Ascending aorta (tissue), 2 donors: ENCODE results near the gene TMEM126B. TPM values are rescaled to one million over a fixed set of nuclear protein-coding genes. Genes with fewer than 3 reads are reported as not detected.
A peak's percentile ranks its signal among the peaks of the same experiment; 100 is the strongest.

Experiments used
- DNase-seq, 2 donors: peaks; one replicate each; pipeline ENCODE4 v3.0.0-alpha.2; 2019; ENCODE audit warnings: low spot score in 2 of 2
- H3K27ac ChIP-seq, 2 donors: fragments of 200-600 bp; sonication (generic); one replicate each; pipeline ENCODE4 v1.5.1; 2016 to 2017; ENCODE audit warnings: mild to moderate bottlenecking in 1 of 2
- H3K27me3 ChIP-seq: fragments of 200-600 bp; sonication (generic); one replicate; pipeline ENCODE4 v1.5.1; 2017
- H3K36me3 ChIP-seq, 2 donors: fragments of 200-600 bp; sonication (generic); one replicate each; pipeline ENCODE4 v1.5.1; 2016
- H3K4me1 ChIP-seq, 2 donors: fragments of 200-600 bp; sonication (generic); one replicate each; pipeline ENCODE4 v1.5.1; 2016 to 2017; ENCODE audit warnings: mild to moderate bottlenecking in 1 of 2
- H3K4me3 ChIP-seq, 2 donors: fragments of 200-600 bp; sonication (generic); one replicate each; pipeline ENCODE4 v1.5.1; 2016 to 2017; ENCODE audit warnings: mild to moderate bottlenecking in 1 of 2
- H3K9me3 ChIP-seq, 2 donors: fragments of 200-600 bp; sonication (generic); one replicate each; pipeline ENCODE4 v1.5.1; 2016
- intact Hi-C: fragments of 100-400 bp; cut with DNase I; formaldehyde crosslinking; loops from one replicate; pipeline ENCODE4 v1.15.1; 2023
- total RNA-seq: library from RNA; depleted of rRNA; stranded (reverse); fragments of >200 nt; gene quantifications from one replicate; pipeline ENCODE4 v1.1.0, GENCODE V29; 2016
- TF ChIP-seq, protein P1 (sequence below), 3 experiments: fragments of 200-600 bp in 2 of 3; fragments of 450-650 bp in 1 of 3; sonication (generic) in 2 of 3; IDR thresholded peaks; one replicate each; pipeline ENCODE4 v1.5.1; 2016 to 2019; ENCODE audit warnings: antibody characterized with exemption in 3 of 3, mild to moderate bottlenecking in 1 of 3, moderate library complexity in 1 of 3

TMEM126B gene
- total RNA-seq, 1 donor from 2014 or later = 76.4 TPM

GRCh38 chr11:85680897-85681296 is 52.5 kb downstream of the TMEM126B start:
- no peak for DNase-seq

GRCh38 chr11:85682330-85683305 is 54.2 kb downstream of the TMEM126B start:
- intact Hi-C loops = loop anchor here (10.0 kb wide), 1 partner anchor 562 kb away; the partner anchor contains the start of gene EED
- H3K4me3 ChIP-seq = peak overlapping the region; percentile 58 to 74
- no peaks in the 10 kb centered on the region for H3K36me3 ChIP-seq
- H3K27me3 ChIP-seq = no peaks in the 10 kb centered on the region
- peaks cover 5 to 6% of the 10 kb centered on the region in 2 donors for H3K4me1 ChIP-seq
- H3K27ac ChIP-seq = no peak overlapping the region
- no peaks in the 10 kb centered on the region for H3K9me3 ChIP-seq
- DNase-seq = peak in 1 of 2 donors; percentile 71
- TF ChIP-seq, protein P1, sequence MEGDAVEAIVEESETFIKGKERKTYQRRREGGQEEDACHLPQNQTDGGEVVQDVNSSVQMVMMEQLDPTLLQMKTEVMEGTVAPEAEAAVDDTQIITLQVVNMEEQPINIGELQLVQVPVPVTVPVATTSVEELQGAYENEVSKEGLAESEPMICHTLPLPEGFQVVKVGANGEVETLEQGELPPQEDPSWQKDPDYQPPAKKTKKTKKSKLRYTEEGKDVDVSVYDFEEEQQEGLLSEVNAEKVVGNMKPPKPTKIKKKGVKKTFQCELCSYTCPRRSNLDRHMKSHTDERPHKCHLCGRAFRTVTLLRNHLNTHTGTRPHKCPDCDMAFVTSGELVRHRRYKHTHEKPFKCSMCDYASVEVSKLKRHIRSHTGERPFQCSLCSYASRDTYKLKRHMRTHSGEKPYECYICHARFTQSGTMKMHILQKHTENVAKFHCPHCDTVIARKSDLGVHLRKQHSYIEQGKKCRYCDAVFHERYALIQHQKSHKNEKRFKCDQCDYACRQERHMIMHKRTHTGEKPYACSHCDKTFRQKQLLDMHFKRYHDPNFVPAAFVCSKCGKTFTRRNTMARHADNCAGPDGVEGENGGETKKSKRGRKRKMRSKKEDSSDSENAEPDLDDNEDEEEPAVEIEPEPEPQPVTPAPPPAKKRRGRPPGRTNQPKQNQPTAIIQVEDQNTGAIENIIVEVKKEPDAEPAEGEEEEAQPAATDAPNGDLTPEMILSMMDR (IDR thresholded peaks at IDR 0.05) = no peak

More at GRCh38 chr11:85680897-85681296, 52.5 kb downstream of the TMEM126B start:
- TF ChIP-seq, protein P1 (IDR thresholded peaks at IDR 0.05) = no peak
- Histone ChIP-seq H3K27ac (no peak overlapping the region), H3K9me3 (no peaks in the 10 kb centered on the region), H3K4me3 (no peak overlapping the region), H3K27me3 (no peaks in the 10 kb centered on the region), H3K4me1 (peaks cover 3 to 5% of the 10 kb centered on the region in 2 donors), H3K36me3 (no peaks in the 10 kb centered on the region)
- intact Hi-C loops = loop anchor here (10.0 kb wide), 1 partner anchor 564 kb away; the partner anchor contains the start of gene EED

GRCh38 chr11:85685125-85685819 is 56.9 kb downstream of the TMEM126B start:
- intact Hi-C loops = loop anchor here (1.0 to 10.0 kb wide), 3 partner anchors 56 to 560 kb away; partner anchors contain the start of genes EED and SYTL2
- Histone ChIP-seq H3K27me3 (no peaks in the 10 kb centered on the region), H3K9me3 (no peaks in the 10 kb centered on the region), H3K27ac (peak overlapping the region; percentile 57 to 73), H3K4me1 (peaks cover 5 to 6% of the 10 kb centered on the region in 2 donors), H3K4me3 (peak overlapping the region; percentile 53 to 61), H3K36me3 (no peaks in the 10 kb centered on the region)
- TF ChIP-seq, protein P1 (IDR thresholded peaks at IDR 0.05) = no peak
- DNase-seq = no peak

- no peaks in the 10 kb centered on the region for H3K27me3 ChIP-seq
- TF ChIP-seq, protein P1 (IDR thresholded peaks at IDR 0.05) = no peak
- no peaks in the 10 kb centered on the region for H3K9me3 ChIP-seq
- H3K4me3 ChIP-seq = peak within 1 kb of the TSS; percentile 53 to 61
- peak within 1 kb of the TSS; percentile 57 to 73 for H3K27ac ChIP-seq
- intact Hi-C loops = loop anchor here (1.0 to 10.0 kb wide), 4 partner anchors 22 to 559 kb away; partner anchors contain the start of genes EED and SYTL2
- H3K36me3 ChIP-seq = no peaks in the 10 kb centered on the region
- peak; percentile 33 to 91 for DNase-seq
- H3K4me1 ChIP-seq = peaks cover 5 to 6% of the 10 kb centered on the region in 2 donors
These were observed 57.5 kb downstream of the TMEM126B start, which contains the start of gene CCDC89 for GRCh38 chr11:85685820-85686459. Gene CCDC89, minus strand, starts transcription at chr11:85686195. Its CDS starts 65 bp downstream, at chr11:85686130.

Other genes starting within 250 kb of the TMEM126B start
- 0.43 TPM for gene DLG2, start 1.2 kb upstream of the TMEM126B start, total RNA-seq
- 6.8 TPM for gene TMEM126A, start 19.4 kb downstream of the TMEM126B start, total RNA-seq
- 29.7 TPM for gene CREBZF, start 36.5 kb downstream of the TMEM126B start, total RNA-seq
- gene CCDC89, start 57.6 kb downstream of the TMEM126B start, total RNA-seq = 16.6 TPM
- gene SYTL2, start 182.5 kb downstream of the TMEM126B start, total RNA-seq = 151 TPM
- gene CCDC83, start 226.8 kb downstream of the TMEM126B start, total RNA-seq = not detected